Panc1 (cell line): ENCODE results near the gene FGF21. TPM values are rescaled to one million over a fixed set of nuclear protein-coding genes. Genes with fewer than 3 reads are reported as not detected.

Experiments
- ATAC-seq: fragments of 200-7000 bp; cut with Tn5 transposase; 2 replicates; pipeline ENCODE4 v1.9.1; 2020; ENCODE audit warnings: mild to moderate bottlenecking, moderate library complexity
- BruUV-seq: library from RNA; stranded (reverse); fragments of 400-500 nt; replicated peaks from 2 replicates; lab custom pipeline; 2021; lab: Mats Ljungman, UMichigan
- CTCF ChIA-PET: fragments of 300-600 bp; sonication (Branson Sonifier 250); formaldehyde crosslinking; loops from one replicate; lab custom pipeline; 2022; ENCODE audit warnings: antibody characterized with exemption; lab: Charles Lee
- POLR2A ChIA-PET: fragments of 300-600 bp; sonication (Branson Sonifier 250); formaldehyde crosslinking; loops from one replicate; lab custom pipeline; 2022; ENCODE audit warnings: antibody characterized with exemption; lab: Charles Lee
- DNase-seq: peaks from one replicate; pipeline ENCODE4 v3.0.0-alpha.2; 2010; ENCODE audit warnings: low read depth, low spot score
- H3K27ac ChIP-seq: 2 replicates; pipeline ENCODE4 v1.5.1; 2011; ENCODE audit warnings: mild to moderate bottlenecking, low read length, inconsistent platforms
- H3K27me3 ChIP-seq: fragments of 200-500 bp; sonication (Bioruptor generic); 2 replicates; pipeline ENCODE4 v1.6.0; 2014; ENCODE audit warnings: low read length, inconsistent platforms; ENCODE audit not compliant: control insufficient read depth, insufficient read depth
- H3K36me3 ChIP-seq: fragments of 200-500 bp; sonication (Bioruptor generic); 2 replicates; pipeline ENCODE4 v1.5.1; 2014; ENCODE audit warnings: inconsistent platforms, mild to moderate bottlenecking, low read length, moderate library complexity; ENCODE audit not compliant: control insufficient read depth, insufficient read depth
- H3K4me1 ChIP-seq: 2 replicates; pipeline ENCODE4 v1.5.1; 2011; ENCODE audit warnings: inconsistent platforms, mild to moderate bottlenecking, low read length, moderate library complexity; ENCODE audit not compliant: control insufficient read depth, insufficient read depth
- H3K4me3 ChIP-seq, 2 experiments: 2 replicates each; pipeline ENCODE4 v1.5.1; 2011 to 2012; ENCODE audit warnings: low read depth in 2 of 2, low read length in 2 of 2, mild to moderate bottlenecking in 2 of 2, inconsistent platforms in 1 of 2, moderate library complexity in 1 of 2
- H3K9me3 ChIP-seq: fragments of 200-500 bp; sonication (Bioruptor generic); 2 replicates; pipeline ENCODE4 v1.5.1; 2014; ENCODE audit warnings: low read depth, mild to moderate bottlenecking, inconsistent platforms, low read length, moderate library complexity; ENCODE audit not compliant: control insufficient read depth, insufficient read depth
- POLR2AphosphoS5 ChIP-seq: IDR thresholded peaks from 2 replicates; pipeline ENCODE4 v1.6.1; 2012; ENCODE audit warnings: mild to moderate bottlenecking, low read depth, low read length, moderate library complexity
- SIN3A ChIP-seq: IDR thresholded peaks from 2 replicates; pipeline ENCODE4 v1.6.1; 2012; ENCODE audit warnings: low read depth, mild to moderate bottlenecking, low read length, moderate library complexity, borderline replicate concordance; ENCODE audit not compliant: insufficient read depth
- TCF7L2 ChIP-seq: IDR thresholded peaks from 2 replicates; pipeline ENCODE4 v1.6.1; 2011; ENCODE audit warnings: mild to moderate bottlenecking, low read depth, low read length, inconsistent platforms
- in situ Hi-C: cut with HindIII; loops from 2 replicates; pipeline ENCODE4 v1.10.0; 2016; ENCODE audit warnings: low sequenced_read_pairs, low pct_unique_long_range_greater_than_20kb
- intact Hi-C: fragments of 100-400 bp; cut with micrococcal nuclease; formaldehyde crosslinking; loops from one replicate; pipeline ENCODE4 v1.10.0; 2022; ENCODE audit not compliant: unreplicated experiment
- total RNA-seq: library from RNA; stranded (reverse); gene quantifications from one replicate; pipeline ENCODE4 v1.2.1, GENCODE V29; 2021; ENCODE audit not compliant: unreplicated experiment
- TF ChIP-seq, protein P1 (sequence below): fragments of 450-650 bp; IDR thresholded peaks from 2 replicates; pipeline ENCODE4 v1.5.1; 2017; ENCODE audit warnings: mild to moderate bottlenecking
- TF ChIP-seq, protein P2 (sequence below), 2 experiments: IDR thresholded peaks; 2 replicates each; pipeline ENCODE4 v1.6.1; 2011 to 2012; ENCODE audit warnings: low read depth in 2 of 2, control low read depth in 1 of 2, low read length in 1 of 2, mild to moderate bottlenecking in 1 of 2, moderate library complexity in 1 of 2; ENCODE audit not compliant: insufficient read depth in 1 of 2

FGF21 gene
- total RNA-seq, 1 experiment from 2014 or later: not detected

DNA sequence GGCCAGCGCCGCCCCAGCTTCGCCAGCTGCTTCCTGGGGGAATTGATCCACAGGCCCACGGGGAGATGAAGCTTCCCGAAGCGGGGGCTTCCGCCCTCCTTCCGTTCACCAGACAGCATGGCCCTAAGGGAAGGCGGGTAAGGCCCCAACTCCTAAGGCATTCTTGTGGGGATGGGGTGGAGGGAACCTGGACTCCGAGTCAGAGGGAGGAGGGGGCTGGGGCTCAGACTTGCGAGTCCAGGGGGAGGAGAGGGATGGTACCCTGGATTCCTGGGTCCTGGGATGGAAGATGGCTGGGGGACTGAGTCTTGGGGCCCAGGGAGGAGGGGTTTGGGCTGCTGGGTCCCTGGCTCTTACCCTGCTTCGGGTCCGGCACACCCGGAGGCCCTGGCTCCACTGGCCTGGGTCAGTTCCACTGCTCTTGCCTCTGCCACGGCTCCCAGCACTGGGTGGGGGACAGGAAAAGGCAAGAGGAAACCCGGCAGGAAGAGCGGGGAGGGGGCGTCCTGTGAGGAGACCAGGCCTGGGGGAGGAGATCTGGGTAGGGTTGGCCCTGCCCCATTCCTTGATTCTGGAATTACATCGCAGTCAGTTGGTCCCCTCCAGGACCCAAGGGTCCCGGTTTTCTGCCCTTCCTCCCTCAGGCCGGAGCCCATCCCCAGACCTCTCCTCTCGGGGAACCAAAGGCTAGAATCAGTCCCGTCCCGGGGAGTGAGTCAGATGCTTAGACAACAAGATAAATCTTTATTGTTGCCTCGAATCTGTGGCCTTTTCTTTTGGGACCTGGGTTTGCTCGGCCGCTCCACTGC lies 15.0 kb upstream of the FGF21 start, which contains the start of gene RASIP1:
Gene RASIP1, minus strand, starts transcription at position 447 of the 809 bp plus-strand sequence. Its CDS starts 328 bp downstream, at position 119.
- H3K36me3 ChIP-seq: no peaks in the 10 kb centered on the region
- H3K27me3 ChIP-seq: no peaks in the 10 kb centered on the region
- POLR2A ChIA-PET: no interaction called here
- in situ Hi-C loops (no loop called here), intact Hi-C loops (no loop called here)
- CTCF ChIA-PET: interaction anchor here (0.5 kb wide), 1 partner anchor 323 kb away, joined by 8 read pairs; no protein-coding TSS in a partner anchor
- no peaks in the 10 kb centered on the region for H3K9me3 ChIP-seq
- no peak within 1 kb of the TSS for H3K27ac ChIP-seq
- ATAC-seq: no peak
- BruUV-seq: no TSS peak
- DNase-seq: no peak
- H3K4me1 ChIP-seq: no peaks in the 10 kb centered on the region; the same call in 1 of the 2 replicates
- peak within 1 kb of the TSS; percentile 47 to 50 for H3K4me3 ChIP-seq
- TF ChIP-seq TCF7L2: no peak
- no peak for TF ChIP-seq POLR2AphosphoS5
- TF ChIP-seq, protein P1, sequence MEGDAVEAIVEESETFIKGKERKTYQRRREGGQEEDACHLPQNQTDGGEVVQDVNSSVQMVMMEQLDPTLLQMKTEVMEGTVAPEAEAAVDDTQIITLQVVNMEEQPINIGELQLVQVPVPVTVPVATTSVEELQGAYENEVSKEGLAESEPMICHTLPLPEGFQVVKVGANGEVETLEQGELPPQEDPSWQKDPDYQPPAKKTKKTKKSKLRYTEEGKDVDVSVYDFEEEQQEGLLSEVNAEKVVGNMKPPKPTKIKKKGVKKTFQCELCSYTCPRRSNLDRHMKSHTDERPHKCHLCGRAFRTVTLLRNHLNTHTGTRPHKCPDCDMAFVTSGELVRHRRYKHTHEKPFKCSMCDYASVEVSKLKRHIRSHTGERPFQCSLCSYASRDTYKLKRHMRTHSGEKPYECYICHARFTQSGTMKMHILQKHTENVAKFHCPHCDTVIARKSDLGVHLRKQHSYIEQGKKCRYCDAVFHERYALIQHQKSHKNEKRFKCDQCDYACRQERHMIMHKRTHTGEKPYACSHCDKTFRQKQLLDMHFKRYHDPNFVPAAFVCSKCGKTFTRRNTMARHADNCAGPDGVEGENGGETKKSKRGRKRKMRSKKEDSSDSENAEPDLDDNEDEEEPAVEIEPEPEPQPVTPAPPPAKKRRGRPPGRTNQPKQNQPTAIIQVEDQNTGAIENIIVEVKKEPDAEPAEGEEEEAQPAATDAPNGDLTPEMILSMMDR: no peak
- no peak for TF ChIP-seq SIN3A
- TF ChIP-seq, protein P2, sequence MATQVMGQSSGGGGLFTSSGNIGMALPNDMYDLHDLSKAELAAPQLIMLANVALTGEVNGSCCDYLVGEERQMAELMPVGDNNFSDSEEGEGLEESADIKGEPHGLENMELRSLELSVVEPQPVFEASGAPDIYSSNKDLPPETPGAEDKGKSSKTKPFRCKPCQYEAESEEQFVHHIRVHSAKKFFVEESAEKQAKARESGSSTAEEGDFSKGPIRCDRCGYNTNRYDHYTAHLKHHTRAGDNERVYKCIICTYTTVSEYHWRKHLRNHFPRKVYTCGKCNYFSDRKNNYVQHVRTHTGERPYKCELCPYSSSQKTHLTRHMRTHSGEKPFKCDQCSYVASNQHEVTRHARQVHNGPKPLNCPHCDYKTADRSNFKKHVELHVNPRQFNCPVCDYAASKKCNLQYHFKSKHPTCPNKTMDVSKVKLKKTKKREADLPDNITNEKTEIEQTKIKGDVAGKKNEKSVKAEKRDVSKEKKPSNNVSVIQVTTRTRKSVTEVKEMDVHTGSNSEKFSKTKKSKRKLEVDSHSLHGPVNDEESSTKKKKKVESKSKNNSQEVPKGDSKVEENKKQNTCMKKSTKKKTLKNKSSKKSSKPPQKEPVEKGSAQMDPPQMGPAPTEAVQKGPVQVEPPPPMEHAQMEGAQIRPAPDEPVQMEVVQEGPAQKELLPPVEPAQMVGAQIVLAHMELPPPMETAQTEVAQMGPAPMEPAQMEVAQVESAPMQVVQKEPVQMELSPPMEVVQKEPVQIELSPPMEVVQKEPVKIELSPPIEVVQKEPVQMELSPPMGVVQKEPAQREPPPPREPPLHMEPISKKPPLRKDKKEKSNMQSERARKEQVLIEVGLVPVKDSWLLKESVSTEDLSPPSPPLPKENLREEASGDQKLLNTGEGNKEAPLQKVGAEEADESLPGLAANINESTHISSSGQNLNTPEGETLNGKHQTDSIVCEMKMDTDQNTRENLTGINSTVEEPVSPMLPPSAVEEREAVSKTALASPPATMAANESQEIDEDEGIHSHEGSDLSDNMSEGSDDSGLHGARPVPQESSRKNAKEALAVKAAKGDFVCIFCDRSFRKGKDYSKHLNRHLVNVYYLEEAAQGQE (IDR thresholded peaks at IDR 0.05; ENCODE audit: insufficient read depth in 1 of 2, low read depth in 2 of 2, low read length in 1 of 2): no peak

DNA sequence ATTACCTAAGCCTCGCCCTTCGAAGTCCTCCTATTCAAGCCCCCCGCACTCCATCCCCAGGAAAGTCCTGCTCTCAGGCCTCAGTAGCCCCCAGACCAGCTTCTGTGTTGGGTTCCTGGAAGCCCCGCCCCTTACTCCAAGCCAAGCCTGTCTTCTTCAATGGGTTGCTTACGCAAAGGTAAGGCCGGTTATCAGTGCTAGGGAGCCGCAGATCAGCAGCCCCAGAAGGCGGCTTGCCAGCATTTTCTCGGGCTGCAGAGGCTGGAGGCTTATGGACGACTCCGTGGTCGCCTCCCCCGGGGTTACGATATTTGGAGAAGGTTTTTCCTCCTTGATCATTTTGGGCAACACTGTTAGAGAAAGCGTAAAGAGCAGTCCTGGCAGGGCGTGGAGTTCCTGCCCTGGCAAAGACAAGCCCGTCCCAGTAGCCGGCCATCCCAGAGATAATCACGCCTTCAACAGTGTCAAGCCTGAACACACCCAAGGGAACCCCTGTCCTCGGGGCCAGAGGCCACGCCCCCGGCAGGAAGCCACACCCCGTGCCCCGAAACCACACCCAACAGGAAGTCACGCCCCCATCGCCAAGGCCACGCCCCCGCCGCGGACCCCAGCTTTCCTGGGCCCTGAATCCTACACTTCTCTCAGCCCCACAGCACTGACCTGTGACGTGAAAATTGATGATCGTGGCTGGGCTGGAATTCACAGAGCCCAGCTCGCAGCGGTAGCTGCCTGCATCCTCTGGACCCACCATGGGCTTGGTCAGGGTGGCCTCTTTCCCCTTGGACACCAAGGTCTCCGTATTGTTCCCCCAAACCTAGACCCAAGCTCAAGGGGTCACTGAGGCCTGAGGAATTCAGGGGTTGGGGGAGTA lies 14.0 kb upstream of the FGF21 start:
- no peak overlapping the region for H3K27ac ChIP-seq
- H3K36me3 ChIP-seq: no peaks in the 10 kb centered on the region
- in situ Hi-C loops: no loop called here
- CTCF ChIA-PET: no interaction called here
- DNase-seq: no peak
- TF ChIP-seq SIN3A (no peak), TCF7L2 (no peak), POLR2AphosphoS5 (no peak)
- TF ChIP-seq, protein P2 (IDR thresholded peaks at IDR 0.05; ENCODE audit: insufficient read depth in 1 of 2, low read depth in 2 of 2, low read length in 1 of 2): no peak
- TF ChIP-seq, protein P1: no peak
- ATAC-seq: no peak
- H3K4me3 ChIP-seq: no peak overlapping the region
- POLR2A ChIA-PET: no interaction called here
- no peaks in the 10 kb centered on the region; the same call in 1 of the 2 replicates for H3K4me1 ChIP-seq
- no peaks in the 10 kb centered on the region for H3K9me3 ChIP-seq
- intact Hi-C loops: no loop called here
- no peaks in the 10 kb centered on the region for H3K27me3 ChIP-seq
- BruUV-seq: no TSS peak
